K562 (cell line): ENCODE data around the gene TTC33. TPM values are rescaled to one million over a fixed set of nuclear protein-coding genes. Genes with fewer than 3 reads are reported as not detected.

ENCODE experiments used
- ATAC-seq: fragments of 200-7000 bp; cut with Tn5 transposase; 3 replicates; pipeline ENCODE4 v1.9.1; 2020; ENCODE audit warnings: moderate library complexity
- BruUV-seq: library from RNA; stranded (reverse); fragments of 400-500 nt; replicated peaks from 2 replicates; lab custom pipeline; 2021; lab: Mats Ljungman, UMichigan
- CTCF ChIA-PET: fragments of 300-600 bp; formaldehyde crosslinking; extraction: SDS; loops from one replicate; lab custom pipeline; 2021; ENCODE audit warnings: low intra/inter-chr PET ratio; lab: Yijun Ruan, JAX
- POLR2A ChIA-PET: fragments of 300-600, 350-650 bp; sonication (Branson Sonifier 250); formaldehyde crosslinking; extraction: SDS; loops from one replicate; lab custom pipeline; 2021; ENCODE audit warnings: antibody characterized with exemption, inconsistent platforms; lab: Yijun Ruan, JAX
- DNase-seq, 4 experiments: peaks; one replicate each; pipeline versions ENCODE4 v3.0.0 to v3.0.0-alpha.2; 2011 to 2018; ENCODE audit warnings: low spot score in 3 of 4, mixed read lengths in 3 of 4; ENCODE audit errors: extremely low read depth in 1 of 4
- FAIRE-seq: peaks from 2 replicates; lab custom pipeline; 2011; peaks lifted over from hg19 to GRCh38; lab: Jason Lieb, UNC
- H2AFZ ChIP-seq: 2 replicates; pipeline ENCODE4 v1.6.0; 2011; ENCODE audit warnings: low read depth, low read length, control low read depth, inconsistent platforms
- H3K27ac ChIP-seq: fragments of 200-600 bp; 3 replicates; pipeline ENCODE4 v1.8.0; 2011; ENCODE audit warnings: low read depth, mild to moderate bottlenecking, control low read depth, inconsistent platforms, low read length, moderate library complexity, mixed read lengths; ENCODE audit errors: extremely low read depth
- H3K27me3 ChIP-seq, 2 experiments: fragments of 300-600 bp in 1 of 2; 2 replicates in 1 of 2; 3 replicates in 1 of 2; pipeline versions ENCODE4 v1.6.0 to v1.8.0; 2011; ENCODE audit warnings: inconsistent platforms in 2 of 2, low read length in 2 of 2, mild to moderate bottlenecking in 1 of 2, mixed read lengths in 1 of 2, moderate library complexity in 1 of 2; ENCODE audit not compliant: control insufficient read depth in 2 of 2, insufficient read depth in 2 of 2
- H3K36me3 ChIP-seq: fragments of 300-600 bp; 3 replicates; pipeline ENCODE4 v1.8.0; 2011; ENCODE audit warnings: mild to moderate bottlenecking, low read length, inconsistent platforms; ENCODE audit not compliant: control insufficient read depth, insufficient read depth
- H3K4me1 ChIP-seq, 2 experiments: fragments of 200-600 bp in 1 of 2; replicated peaks in 1 of 2; 2 replicates in 1 of 2; 3 replicates in 1 of 2; pipeline versions ENCODE4 v1.5.1 to v1.8.0; 2011; ENCODE audit warnings: inconsistent platforms in 2 of 2, low read length in 2 of 2, mild to moderate bottlenecking in 1 of 2, mixed read lengths in 1 of 2, moderate library complexity in 1 of 2; ENCODE audit not compliant: control insufficient read depth in 2 of 2, insufficient read depth in 2 of 2
- H3K4me2 ChIP-seq: 2 replicates; pipeline ENCODE4 v1.6.1; 2011; ENCODE audit warnings: low read length, control low read depth, inconsistent platforms, mixed read lengths; ENCODE audit not compliant: insufficient read depth
- H3K4me3 ChIP-seq: fragments of 200-600 bp; sonication (generic), shearing (Covaris generic); 2 replicates; pipeline ENCODE4 v1.5.1; 2016; ENCODE audit warnings: control low read depth, inconsistent platforms
- H3K79me2 ChIP-seq: fragments of 200-600 bp; 3 replicates; pipeline ENCODE4 v1.8.0; 2011; ENCODE audit warnings: low read length, inconsistent platforms; ENCODE audit not compliant: control insufficient read depth, insufficient read depth
- H3K9ac ChIP-seq, 2 experiments: 2 replicates each; pipeline versions ENCODE4 v1.6.0 to v1.6.1; 2011; ENCODE audit warnings: low read depth in 2 of 2, low read length in 2 of 2, control low read depth in 1 of 2, inconsistent platforms in 1 of 2, mild to moderate bottlenecking in 1 of 2, mixed read lengths in 1 of 2; ENCODE audit not compliant: insufficient read depth in 1 of 2
- H3K9me1 ChIP-seq: one replicate; pipeline ENCODE4 v1.6.0; 2011; ENCODE audit warnings: inconsistent platforms, mild to moderate bottlenecking, low read length, moderate library complexity; ENCODE audit not compliant: control insufficient read depth, insufficient read depth
- H3K9me3 ChIP-seq: replicated peaks from 2 replicates; pipeline ENCODE4 v1.5.1; 2011; ENCODE audit warnings: low read depth, low read length, inconsistent platforms; ENCODE audit not compliant: control insufficient read depth, insufficient read depth
- H4K20me1 ChIP-seq: replicated peaks from 2 replicates; pipeline ENCODE4 v1.6.1; 2011; ENCODE audit warnings: low read length, inconsistent platforms, mixed read lengths; ENCODE audit not compliant: control insufficient read depth, insufficient read depth
- ARID4B ChIP-seq: sonication (generic); formaldehyde crosslinking; IDR thresholded peaks from 2 replicates; pipeline ENCODE4 v1.8.0; 2022; ENCODE audit warnings: mild to moderate bottlenecking, missing genetic modification reagents
- PURB ChIP-seq: sonication (generic); formaldehyde crosslinking; IDR thresholded peaks from 2 replicates; pipeline ENCODE4 v1.9.0; 2021; ENCODE audit warnings: low read depth, mild to moderate bottlenecking, missing genetic modification reagents
- TRIM25 ChIP-seq: fragments of 450-650 bp; IDR thresholded peaks from 2 replicates; pipeline ENCODE4 v1.7.0; 2016; ENCODE audit warnings: borderline replicate concordance
- WGBS: fragments of 100-300 bp; shearing (Covaris generic); methylation state at CpG from one replicate; pipeline ENCODE4 v1.1.6; 2016; ENCODE audit warnings: low coverage, mixed read lengths; ENCODE audit not compliant: insufficient coverage; ENCODE audit errors: missing lambda C conversion rate; 5-methylcytosine and 5-hydroxymethylcytosine counted together
- in situ Hi-C: fragments of 300-500 bp; cut with MboI; formaldehyde crosslinking; loops from 4 replicates; pipeline ENCODE4 v1.15.0; 2018; ENCODE audit warnings: inconsistent platforms, mixed read lengths
- intact Hi-C: fragments of 100-400 bp; cut with micrococcal nuclease; formaldehyde crosslinking; loops from 2 replicates; pipeline ENCODE4 v1.14.2; 2022
- polyA plus RNA-seq, 8 experiments: library from polyadenylated mRNA; depleted of rRNA in 4 of 8; stranded (reverse) in 5 of 8; unstranded in 3 of 8; fragments of >200 nt; fragmentation: Nextera tagmentation in 2 of 8; fragmentation: Illumina TruSeq in 1 of 8; extraction: Ambion mirVana in 2 of 8; extraction: Trizol in 1 of 8; gene quantifications; 2 replicates each; pipeline versions ENCODE4 v1.2.1 to v1.2.3, GENCODE V29; 2011 to 2014; ENCODE audit warnings: inconsistent platforms in 1 of 8, missing spikeins in 1 of 8
- total RNA-seq, 7 experiments: library from RNA; depleted of rRNA in 6 of 7; stranded (reverse); fragments of >200 nt in 6 of 7; fragmentation: Illumina TruSeq in 2 of 7; extraction: Trizol in 2 of 7; gene quantifications; 2 replicates each; pipeline versions ENCODE4 v1.2.1 to v1.2.3, GENCODE V29; 2011 to 2021; ENCODE audit warnings: low replicate concordance in 1 of 7
- TF ChIP-seq, protein P1 (sequence below), 3 experiments: IDR thresholded peaks in 2 of 3; conservative IDR thresholded peaks in 1 of 3; 2 replicates each; pipeline ENCODE4 v1.5.1; 2011 to 2012; ENCODE audit warnings: low read length in 3 of 3, mild to moderate bottlenecking in 3 of 3, control low read depth in 2 of 3, improper control_type of control experiment in 1 of 3, inconsistent platforms in 1 of 3, low read depth in 1 of 3, mixed read lengths in 1 of 3, moderate library complexity in 1 of 3; ENCODE audit not compliant: insufficient read depth in 2 of 3
- TF ChIP-seq, protein P2 (sequence below): sonication (generic); formaldehyde crosslinking; IDR thresholded peaks from 2 replicates; pipeline ENCODE4 v1.8.1; 2022; ENCODE audit warnings: missing genetic modification reagents

The TTC33 gene
- total and polyA plus RNA-seq, 9 of the 15 experiments (the other 6 are each of a cell fraction or from before 2014, with no cell fraction given), result 11.5 to 24.9 (median 21.1) TPM

DNA sequence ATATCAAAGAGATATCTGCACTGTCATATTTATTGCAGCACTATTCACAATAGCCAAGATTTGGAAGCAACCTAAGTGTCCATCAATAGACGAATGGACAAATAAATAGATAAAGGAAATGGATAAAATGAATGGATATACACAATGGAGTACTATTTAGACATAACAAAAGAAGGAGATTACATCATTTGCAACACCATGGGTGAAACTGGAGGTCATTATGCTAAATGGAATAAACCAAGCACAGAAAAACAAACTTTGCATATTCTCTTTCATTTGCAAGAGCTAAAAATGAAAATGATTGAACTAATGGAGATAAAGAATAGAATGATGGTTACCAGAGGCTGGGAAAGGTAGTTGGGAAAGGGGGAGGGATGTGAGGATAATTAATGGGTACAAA is 231.1 kb downstream of the TTC33 start:
- no peaks in the 10 kb centered on the region for H3K4me1 ChIP-seq
- no peak overlapping the region for H3K9ac ChIP-seq
- no TSS peak for BruUV-seq
- ATAC-seq (no peak), DNase-seq (no peak), FAIRE-seq (no peak)
- no peak overlapping the region for H3K27ac ChIP-seq
- H3K4me2 ChIP-seq, result no peak overlapping the region
- POLR2A ChIA-PET, result no interaction called here
- H3K4me3 ChIP-seq, result no peak overlapping the region
- H2AFZ ChIP-seq, result no peak overlapping the region
- H3K79me2 ChIP-seq, result no peaks in the 10 kb centered on the region
- 0% methylated on average over 1 of the region's 1 CpG for WGBS
- no peaks in the 10 kb centered on the region for H3K36me3 ChIP-seq
- no peaks in the 10 kb centered on the region for H4K20me1 ChIP-seq
- H3K9me3 ChIP-seq, result no peaks in the 10 kb centered on the region
- no peak for TF ChIP-seq PURB (CRISPR knock-in tag)
- TF ChIP-seq, protein P1, sequence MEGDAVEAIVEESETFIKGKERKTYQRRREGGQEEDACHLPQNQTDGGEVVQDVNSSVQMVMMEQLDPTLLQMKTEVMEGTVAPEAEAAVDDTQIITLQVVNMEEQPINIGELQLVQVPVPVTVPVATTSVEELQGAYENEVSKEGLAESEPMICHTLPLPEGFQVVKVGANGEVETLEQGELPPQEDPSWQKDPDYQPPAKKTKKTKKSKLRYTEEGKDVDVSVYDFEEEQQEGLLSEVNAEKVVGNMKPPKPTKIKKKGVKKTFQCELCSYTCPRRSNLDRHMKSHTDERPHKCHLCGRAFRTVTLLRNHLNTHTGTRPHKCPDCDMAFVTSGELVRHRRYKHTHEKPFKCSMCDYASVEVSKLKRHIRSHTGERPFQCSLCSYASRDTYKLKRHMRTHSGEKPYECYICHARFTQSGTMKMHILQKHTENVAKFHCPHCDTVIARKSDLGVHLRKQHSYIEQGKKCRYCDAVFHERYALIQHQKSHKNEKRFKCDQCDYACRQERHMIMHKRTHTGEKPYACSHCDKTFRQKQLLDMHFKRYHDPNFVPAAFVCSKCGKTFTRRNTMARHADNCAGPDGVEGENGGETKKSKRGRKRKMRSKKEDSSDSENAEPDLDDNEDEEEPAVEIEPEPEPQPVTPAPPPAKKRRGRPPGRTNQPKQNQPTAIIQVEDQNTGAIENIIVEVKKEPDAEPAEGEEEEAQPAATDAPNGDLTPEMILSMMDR (IDR thresholded peaks at IDR 0.05 in 2 of 3, conservative IDR thresholded peaks at IDR 0.05 in 1 of 3; ENCODE audit: insufficient read depth in 2 of 3, low read depth in 1 of 3, low read length in 3 of 3), result no peak
- TF ChIP-seq ARID4B (CRISPR knock-in tag), result no peak
- no peak for TF ChIP-seq TRIM25
- TF ChIP-seq, protein P2, sequence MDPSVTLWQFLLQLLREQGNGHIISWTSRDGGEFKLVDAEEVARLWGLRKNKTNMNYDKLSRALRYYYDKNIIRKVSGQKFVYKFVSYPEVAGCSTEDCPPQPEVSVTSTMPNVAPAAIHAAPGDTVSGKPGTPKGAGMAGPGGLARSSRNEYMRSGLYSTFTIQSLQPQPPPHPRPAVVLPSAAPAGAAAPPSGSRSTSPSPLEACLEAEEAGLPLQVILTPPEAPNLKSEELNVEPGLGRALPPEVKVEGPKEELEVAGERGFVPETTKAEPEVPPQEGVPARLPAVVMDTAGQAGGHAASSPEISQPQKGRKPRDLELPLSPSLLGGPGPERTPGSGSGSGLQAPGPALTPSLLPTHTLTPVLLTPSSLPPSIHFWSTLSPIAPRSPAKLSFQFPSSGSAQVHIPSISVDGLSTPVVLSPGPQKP (CRISPR knock-in tag), result no peak
- CTCF ChIA-PET, result no interaction called here
- intact Hi-C loops (no loop called here), in situ Hi-C loops (no loop called here)
- H3K27me3 ChIP-seq, result no peaks in the 10 kb centered on the region
- no peaks in the 10 kb centered on the region for H3K9me1 ChIP-seq
